HG03565 (cell line): ENCODE results near the gene SMTNL1.
A peak's percentile ranks its signal among the peaks of the same experiment; 100 is the strongest.
"Not testable (repeated sequence)": the region's sequence is repeated elsewhere in the genome, so short reads cannot be mapped to it uniquely, and the experiment has no call there.

Experiments
- ATAC-seq: cut with Tn5 transposase; IDR thresholded peaks from one replicate; pipeline ENCODE4 v1.9.1; 2021; ENCODE audit warnings: mild to moderate bottlenecking, moderate library complexity; ENCODE audit not compliant: unreplicated experiment

Gene SMTNL1

GRCh38 chr11:57508341-57509170, 28.8 kb upstream of the SMTNL1 start:
- no peak for ATAC-seq

- ATAC-seq: no peak
Measured at GRCh38 chr11:57511741-57512430, 25.5 kb upstream of the SMTNL1 start.

DNA sequence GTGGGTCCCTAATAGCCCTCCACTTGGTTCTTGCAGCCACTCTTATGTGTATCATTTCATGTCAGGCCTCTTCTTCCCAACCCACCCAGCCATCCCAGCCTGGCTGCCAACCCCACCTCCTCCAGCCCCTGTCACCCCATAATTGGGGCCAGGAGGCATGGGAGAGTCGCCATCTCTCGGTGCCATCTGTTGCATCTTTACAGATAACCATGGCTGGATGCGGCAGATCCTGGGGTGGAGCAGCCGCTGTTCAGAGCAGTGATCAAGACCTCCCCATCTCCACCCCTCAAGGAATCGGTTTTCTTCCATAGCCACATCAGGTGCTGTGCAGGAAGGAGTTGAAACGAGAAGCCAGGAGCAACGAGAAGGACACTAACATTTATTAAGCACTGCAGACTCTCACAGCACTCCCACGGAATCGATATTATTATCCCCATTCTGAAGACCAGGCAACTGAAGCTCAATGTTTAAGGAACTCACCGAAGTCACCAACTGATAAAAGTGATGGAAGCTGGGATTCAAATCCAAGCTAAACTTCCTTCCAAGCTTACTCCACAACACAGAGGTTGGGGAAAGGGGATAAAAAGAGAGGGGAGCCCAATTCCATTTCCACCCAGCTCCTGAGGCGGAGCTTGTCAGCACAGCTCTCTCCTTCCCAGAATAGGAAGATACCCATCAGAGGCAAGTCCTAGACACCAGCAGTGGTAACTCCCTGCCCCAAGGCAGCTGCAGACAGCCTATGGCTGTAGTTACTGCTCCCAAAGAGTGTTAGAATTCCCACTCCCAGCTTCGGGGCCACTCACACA, 24.5 kb upstream of the SMTNL1 start:
- no peak for ATAC-seq

DNA sequence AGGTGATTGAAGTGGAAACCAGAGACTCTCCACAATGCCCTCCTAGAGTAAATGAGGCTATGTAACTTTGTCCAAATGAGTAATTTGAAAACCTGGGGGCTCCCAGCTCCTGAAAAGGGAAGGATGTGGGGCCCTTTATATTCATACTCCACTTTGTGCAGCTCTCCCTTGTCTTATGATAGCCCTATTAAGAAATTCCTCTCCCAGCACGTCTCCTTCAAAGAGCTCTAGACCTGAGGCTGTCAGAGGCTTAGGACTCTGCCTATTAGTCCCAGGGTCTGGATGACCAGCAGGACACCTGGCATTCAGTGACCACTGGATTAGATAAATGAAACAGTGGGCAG, 24.0 kb upstream of the SMTNL1 start:
- no peak for ATAC-seq

DNA sequence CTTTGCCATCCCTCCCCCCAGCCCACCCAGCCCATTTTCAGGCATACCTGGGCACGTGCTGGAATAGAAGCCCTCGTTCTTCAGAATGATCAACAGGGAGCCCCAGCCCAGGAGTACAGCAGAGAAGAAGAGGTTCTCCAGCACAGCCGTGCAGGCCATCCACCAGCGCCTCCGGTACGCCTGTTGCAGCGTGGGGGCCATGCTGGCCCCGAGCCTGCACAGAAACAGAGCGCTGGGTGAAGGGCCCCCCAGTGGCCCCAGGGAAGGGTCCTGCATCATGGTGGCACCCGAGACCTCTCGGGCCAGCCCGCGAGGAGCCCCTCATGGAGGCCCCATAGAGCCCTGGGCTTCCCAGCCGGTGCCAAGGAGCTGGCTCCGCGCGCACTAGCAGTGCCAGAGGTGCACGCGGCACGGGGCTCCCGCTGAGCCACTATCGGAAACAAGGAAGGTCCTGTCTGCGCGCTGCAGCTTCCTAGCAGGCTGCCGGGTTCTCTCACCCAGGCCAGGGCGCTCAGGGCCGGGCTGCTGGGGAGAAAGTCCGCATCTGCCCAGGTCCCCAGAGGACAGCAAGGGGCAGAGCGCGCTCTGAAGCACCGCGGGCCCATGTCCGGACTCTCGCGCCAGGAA, 23.4 kb upstream of the SMTNL1 start:
- no peak for ATAC-seq

- no peak for ATAC-seq
Measured at GRCh38 chr11:57514538-57515331, 22.7 kb upstream of the SMTNL1 start.

DNA sequence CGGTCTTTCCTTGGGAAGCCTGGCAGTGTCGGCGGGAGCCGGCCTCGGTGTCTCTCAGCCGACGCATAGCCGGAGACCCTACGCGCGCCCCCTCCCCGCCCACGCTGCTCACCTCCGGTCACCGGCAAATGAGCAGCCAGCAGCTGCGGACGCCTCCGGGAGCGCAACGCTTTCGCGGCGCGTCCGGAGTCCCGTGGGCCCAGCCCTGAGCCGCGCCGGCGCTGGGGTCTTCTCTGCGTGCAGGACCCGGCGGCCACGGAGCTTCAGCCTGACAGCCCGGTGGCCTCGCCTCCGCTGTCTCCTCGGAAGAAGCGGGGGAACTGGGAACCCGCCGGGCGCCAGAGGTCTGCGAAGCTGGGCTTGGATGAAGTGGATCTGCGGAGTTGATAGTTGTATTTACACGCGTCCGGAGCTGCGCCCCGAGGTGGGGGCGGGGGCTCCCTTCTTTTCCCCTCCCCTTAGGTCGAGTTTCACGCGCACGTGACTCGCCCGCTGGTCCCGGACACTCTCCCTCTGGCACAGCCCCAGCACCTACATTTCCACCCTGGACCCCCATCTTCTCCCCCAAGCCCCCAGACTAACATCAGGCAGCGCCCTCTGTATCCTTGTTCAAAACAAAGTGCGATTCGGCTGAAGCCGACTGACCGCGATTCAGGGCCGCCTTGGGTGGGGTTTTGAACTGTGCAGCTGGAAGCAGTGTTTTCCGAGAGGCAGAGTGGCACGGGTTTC, 21.9 kb upstream of the SMTNL1 start, which contains the start of gene SLC43A1:
SLC43A1 (minus strand) TSS at position 371 of the 729 bp plus-strand sequence. CDS start 1,591 bp downstream, outside the sequence.
- no peak for ATAC-seq

DNA sequence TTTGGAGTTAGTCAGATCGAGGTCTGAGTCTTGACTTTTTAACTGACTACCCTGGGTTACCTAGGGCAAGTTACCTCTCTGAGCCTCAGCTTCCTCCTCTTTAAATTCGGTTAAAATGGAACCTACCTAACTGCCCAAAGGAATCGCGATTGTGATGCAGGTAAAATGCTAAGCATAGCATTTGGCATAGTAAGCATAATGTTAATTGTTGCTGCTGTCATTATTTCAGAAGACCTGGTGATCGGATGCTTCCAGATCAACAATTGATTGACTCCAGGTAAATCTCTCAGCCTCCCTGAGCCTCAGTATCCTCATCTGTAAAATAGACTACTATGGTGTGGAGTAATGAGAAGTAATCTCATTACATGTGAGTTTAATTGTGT, 21.3 kb upstream of the SMTNL1 start:
- no peak for ATAC-seq

GRCh38 chr11:57521116-57521515, 16.3 kb upstream of the SMTNL1 start:
- no peak for ATAC-seq

GRCh38 chr11:57523419-57523818, 14.0 kb upstream of the SMTNL1 start:
- no peak for ATAC-seq

GRCh38 chr11:57527056-57527631, 10.3 kb upstream of the SMTNL1 start:
- no peak for ATAC-seq

- ATAC-seq: no peak
Measured at GRCh38 chr11:57529012-57529411, 8.4 kb upstream of the SMTNL1 start.

- ATAC-seq: no peak
Measured at GRCh38 chr11:57530215-57530595, 7.2 kb upstream of the SMTNL1 start.

DNA sequence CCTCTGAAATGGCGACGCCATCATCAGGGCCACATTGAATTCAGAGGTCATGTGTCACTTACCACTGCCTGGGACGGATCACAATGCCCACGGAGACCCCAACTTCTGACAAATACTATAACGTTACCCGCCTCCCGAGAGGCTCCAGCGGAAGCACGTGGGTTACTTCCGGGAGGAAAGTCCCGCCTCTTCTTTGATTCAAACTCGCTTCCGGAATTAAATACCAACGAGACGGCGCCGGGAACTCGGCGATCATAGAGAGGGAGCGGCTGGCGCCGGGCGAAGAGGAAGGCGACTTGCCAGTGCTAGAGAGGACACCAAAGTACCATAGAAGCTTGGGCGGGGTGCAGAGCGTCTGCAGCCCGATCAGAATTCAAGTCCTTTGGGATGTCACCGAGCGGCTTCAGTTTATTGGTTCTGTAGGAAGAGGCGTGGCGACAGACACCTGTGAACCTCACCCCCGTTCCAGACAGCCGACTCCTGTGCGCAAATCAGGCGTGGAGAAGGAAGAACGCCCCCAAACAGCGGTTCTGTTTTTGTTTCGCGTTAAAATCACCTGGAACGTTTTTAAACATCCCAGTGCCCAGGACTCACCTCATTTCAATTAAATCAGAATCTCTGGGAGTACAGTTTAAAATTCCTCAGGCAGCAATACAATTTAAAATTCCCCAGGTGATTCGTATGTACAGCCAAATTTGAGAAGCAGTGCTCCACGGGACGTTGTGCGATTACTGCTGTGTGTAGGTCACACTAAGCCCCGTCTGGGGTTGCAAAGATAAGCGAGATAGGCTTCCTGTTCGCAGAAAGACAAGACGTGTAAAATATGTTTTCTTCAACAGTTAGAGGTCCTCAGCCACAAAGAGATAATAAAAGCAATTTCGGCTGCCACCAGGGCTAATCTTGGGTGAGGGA, 6.5 kb upstream of the SMTNL1 start, which contains the start of gene TIMM10:
TIMM10 (minus strand) TSS at position 159 of the 912 bp plus-strand sequence. CDS start 565 bp downstream, outside the sequence.
- ATAC-seq: peak; percentile 98

DNA sequence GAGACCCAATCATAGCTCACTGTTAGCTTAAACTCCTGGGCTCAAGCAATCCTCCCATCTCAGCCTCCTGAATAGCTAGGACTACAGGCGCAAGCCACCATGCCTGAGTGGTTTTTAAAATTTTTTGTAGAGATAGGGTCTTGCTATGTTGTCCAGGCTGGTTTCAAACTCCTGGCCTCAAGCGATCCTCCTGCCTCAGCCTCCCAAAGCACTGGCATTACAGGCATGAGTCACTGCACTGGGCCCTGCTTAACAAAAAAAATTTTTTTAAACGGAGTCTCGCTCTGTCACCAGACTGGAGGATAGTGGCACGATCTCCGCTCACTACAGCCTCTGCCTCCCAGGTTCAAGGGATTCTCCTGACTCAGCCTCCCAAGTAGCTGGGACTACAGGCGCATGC, 2.9 kb upstream of the SMTNL1 start:
- ATAC-seq: not testable (repeated sequence)

- ATAC-seq: no peak
Measured at GRCh38 chr11:57539342-57539741, 1.9 kb downstream of the SMTNL1 start.

DNA sequence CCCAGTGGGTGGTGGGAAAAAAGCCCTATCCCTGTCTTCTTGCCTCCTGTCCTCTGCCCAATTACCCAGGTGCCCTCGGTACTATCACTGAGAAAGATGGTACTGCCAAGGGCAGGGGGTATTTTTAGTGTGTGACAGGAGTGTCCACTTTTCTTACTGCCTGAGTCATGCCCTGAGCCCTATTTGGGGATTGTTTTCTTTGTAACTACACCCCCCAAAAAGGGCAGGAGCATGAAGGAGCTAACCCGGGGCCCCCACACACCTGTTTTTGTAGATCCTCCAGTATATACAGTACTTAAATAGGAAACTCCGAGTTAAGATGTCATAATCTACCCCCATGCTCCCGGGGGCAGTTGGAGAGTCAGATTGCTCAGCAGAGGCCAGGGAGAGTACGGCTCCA, 3.8 kb downstream of the SMTNL1 start:
- no peak for ATAC-seq

GRCh38 chr11:57542582-57542981, 5.2 kb downstream of the SMTNL1 start:
- ATAC-seq: no peak
